ENCODE measurements around the gene UGT1A5.

Gene UGT1A5

DNA sequence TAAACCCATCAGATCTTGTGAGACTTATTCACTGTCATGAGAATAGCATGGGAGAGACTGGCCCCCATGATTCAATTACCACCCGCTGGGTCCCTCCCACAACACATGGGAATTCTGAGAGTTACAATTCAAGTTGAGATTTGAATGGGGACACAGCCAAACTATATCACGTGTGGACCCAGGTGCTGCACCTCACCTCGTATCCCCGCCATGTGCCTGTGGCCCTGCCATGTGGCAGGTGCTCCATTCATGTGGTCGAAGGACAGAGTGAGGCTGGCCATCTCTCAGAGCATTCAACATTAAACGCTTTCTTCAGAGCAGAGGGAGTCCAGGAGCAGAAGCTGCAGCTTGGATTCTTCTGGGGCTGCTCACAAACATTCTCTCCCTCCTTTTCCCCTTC, 97.7 kb downstream of the UGT1A5 start:
- no peak for DNase-seq (ENCODE audit: low spot score)

DNA sequence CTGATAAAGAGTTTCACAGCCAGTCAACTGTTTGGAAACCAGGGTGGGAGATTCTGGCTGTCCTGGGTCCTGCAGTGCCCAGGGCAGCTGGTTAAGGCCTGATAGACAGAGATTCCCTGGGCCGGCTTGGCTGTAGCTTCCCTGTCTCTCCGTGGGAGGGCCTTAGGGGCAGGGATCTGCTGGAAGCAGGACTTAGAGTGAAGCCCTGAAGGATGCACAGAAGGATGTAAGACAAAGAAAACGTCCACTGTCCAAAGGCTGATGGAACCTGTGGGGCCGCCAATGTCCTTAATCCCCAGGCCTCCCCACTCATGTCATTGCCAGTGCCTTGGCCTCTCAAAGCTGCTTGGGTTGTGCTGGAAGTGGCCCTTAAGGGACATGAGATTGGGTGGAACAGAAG, 98.4 kb downstream of the UGT1A5 start:
- no peak for DNase-seq (ENCODE audit: low spot score)

DNA sequence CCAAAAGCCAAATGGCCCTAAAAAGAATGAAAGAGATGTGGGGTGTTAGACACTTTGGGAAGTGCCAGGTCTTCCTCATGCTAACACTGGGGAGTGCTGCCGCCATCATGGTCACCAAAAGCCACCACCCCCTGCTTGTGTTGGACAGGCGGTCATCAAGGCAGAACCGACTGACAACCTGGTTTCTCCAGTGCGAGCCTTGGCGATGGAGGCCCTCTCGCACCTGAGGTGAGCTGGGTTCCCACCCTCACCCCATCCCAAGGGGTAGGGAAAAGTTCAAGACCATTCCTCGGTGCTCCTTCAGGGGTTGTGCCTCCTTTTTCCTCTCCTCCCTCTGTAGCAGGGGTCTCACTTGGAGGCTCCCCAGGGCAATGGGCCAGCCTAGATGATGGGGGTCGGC, 99.0 kb downstream of the UGT1A5 start:
- DNase-seq (ENCODE audit: low spot score) = no peak

DNA sequence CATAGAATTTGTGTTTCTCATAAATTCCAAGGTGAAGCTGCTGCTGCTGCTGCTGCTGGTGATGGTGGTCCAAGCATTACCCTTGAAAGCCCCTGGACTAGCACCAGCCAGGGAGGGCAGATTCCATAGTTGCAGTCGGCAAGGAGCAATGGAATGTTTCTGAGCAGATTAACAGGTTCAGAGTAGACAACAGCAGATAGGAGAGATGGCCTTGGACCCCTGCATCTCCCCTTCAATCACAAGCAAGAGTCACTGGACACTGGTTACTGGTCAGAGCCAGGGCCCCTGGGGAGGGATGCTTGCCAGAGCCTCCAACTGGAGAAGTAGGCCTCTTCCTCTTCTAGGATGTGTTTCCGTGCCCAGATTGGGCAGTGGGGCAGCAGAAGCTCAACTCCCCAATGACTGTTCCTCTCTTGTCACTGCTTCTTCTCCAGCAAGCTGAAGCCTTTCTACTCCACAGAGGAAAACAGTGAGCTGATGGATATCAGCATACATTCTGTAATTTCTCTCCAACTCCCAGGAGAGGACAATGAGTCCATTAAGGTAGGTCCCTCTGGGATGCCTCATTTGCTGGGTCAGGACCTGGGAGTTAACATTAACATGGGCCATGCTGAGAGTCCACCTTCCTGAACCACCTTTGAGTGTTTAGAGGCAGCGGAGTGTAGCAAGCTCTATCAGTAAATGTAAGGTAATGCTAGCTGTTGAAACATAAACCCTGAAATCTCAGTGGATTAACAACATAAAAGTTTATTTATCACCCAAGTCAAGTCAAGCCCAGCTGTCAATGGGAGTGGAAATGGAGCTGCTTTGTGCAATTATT, 100.7 kb downstream of the UGT1A5 start:
- no peak for DNase-seq (ENCODE audit: low spot score)

DNA sequence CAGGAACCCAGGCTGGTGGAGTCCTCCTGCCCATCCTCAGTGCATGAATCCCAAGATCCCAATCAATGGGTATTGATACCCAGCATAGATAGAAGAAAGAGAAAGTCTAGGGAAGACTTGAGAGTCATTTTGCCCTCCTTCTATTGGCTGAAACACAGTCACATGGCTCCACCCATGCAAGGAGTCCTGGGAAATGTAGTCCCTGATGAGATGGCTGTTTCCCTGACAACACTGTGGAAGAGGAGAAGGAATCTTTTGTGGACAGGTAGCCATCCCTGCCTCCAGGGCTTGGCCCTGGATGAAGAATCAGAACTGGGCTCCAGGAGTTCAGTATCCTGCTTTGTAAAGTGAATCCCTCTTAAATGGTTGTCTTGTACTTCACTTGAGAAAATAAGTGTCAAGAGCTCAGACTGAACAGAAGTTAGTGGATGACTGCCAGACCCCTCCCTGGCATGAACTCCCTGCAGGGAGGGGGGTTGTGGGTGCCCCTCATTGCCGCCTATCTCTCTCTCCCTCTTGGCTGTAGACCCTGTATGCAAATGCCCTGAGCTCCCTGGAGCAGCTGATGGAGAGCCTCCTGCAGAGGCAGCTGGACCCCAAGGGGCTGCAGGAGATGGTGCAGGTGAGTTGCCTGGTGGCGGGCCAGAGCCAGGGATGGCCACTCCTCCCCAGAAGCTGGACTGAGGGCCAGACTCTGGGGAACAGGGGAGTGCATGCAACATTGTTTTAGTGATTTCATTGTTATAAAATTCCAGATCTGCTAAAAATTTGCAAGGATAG, 101.5 kb downstream of the UGT1A5 start:
- DNase-seq (ENCODE audit: low spot score) = no peak

DNA sequence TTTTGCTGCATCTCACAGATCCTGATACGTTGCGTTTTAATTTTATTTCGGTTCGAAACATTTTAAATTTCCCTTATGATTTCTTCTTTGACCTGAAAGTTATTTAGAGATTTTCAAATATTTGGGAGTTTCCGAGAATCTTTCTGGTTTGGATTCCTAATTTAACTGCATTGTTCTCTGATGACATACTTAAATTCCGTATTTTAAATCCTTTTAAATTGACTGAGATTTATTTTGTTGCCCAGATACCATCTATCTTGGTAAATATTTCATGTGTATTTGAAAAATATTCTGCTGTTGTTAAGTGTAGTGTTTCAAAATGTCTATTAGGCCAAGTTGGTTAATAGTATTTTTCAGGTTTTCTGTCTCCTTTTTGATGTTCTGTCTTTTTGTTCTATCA, 103.2 kb downstream of the UGT1A5 start:
- no peak for DNase-seq (ENCODE audit: low spot score)

DNA sequence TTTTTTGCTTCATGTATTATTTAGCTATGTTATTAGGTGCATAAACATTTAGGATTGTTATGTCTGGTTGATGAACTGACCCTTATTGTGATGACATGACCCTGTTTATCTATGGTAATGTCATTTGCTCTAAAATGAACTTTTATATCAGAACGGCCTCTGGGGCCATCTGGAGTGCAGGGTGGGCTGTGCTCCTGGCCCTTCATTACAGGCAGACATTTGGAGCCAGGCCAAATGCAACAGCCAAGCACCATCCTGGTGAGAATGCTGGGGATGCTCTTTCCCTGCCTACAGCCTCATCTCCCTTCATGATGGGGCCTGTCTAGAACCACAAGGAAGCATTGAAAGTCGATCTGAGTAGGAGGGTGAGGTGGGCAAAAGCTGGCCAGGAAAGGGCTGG, 103.6 kb downstream of the UGT1A5 start:
- no peak for DNase-seq (ENCODE audit: low spot score)

DNA sequence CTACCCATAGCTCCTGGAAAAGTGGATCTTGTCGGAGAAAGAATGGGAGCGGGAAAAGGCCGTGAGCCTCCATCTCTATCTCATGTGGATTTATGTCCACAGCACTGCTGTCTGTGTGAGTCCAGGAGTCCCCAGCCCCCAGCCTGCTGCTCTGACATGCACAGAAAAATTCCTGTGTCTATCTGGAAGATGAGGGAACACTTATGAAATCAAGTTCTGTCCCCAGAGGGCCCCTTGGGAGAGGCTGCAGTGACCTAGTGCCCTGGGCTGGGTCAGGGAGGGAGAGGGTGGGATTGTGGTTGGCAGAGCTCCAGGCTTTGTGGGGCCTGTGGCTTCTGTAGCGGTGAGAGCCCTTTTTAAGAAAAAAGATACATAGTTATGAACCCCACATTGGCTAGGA, 104.1 kb downstream of the UGT1A5 start:
- peak; percentile 20 for DNase-seq (ENCODE audit: low spot score)

DNA sequence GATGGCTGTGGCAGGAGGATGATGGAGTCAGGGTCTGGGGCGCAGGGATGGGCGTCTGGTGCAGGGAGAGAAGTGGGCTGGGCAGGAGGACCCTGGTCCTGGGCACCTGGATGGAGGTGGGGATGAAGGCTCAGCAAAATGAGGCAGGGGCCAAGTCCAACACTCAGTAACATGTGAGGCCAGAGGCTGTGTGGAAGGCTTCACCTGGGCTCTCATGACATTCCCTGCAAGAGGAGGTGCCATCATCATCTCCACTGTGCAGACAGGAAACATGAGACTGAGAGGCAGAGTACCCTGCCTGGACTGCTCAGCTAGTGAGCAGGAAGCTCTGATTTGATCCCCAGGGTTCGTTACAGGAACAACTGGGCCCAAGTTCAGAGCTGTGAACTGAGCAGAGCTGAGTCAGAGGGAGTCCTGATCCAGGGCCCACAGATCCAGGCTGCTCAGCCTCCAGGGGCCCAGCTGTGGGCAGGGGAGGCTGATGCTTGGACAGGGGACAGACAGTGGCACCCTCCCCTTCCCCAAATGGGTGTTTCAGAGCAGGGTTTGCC, 104.7 kb downstream of the UGT1A5 start:
- no peak for DNase-seq (ENCODE audit: low spot score)

DNA sequence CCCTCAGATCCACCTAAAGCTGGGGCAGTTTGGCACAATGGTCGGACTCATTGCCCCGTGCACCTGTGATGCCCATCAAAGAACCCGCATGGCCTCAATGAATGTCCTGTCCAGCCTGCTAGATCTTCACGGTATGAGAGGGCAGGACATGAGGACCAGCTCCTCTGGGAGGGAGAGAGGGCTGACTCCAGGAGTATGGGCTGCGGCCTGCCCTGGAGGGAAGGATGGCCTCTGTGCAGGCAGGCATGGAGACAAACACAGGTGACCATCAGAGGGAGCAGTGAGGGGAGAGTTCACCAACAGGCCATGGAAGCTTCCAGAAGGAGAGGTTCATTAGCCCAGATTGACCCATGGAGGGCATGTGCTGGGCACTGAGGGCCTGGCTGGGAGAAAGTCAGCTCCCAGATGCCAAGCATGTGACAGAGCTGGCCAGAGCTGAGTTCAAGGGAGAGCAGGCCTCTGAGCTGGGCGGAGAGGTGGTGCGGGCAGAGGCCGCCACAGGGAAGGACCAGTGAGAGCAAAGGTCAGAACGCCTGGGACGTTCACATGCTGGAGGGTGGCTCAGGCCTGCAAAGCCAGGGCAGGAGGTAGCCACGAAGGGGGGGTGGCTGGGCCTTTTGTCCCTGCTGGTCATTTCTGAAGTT, 105.4 kb downstream of the UGT1A5 start:
- peak; percentile 29 for DNase-seq (ENCODE audit: low spot score)

DNA sequence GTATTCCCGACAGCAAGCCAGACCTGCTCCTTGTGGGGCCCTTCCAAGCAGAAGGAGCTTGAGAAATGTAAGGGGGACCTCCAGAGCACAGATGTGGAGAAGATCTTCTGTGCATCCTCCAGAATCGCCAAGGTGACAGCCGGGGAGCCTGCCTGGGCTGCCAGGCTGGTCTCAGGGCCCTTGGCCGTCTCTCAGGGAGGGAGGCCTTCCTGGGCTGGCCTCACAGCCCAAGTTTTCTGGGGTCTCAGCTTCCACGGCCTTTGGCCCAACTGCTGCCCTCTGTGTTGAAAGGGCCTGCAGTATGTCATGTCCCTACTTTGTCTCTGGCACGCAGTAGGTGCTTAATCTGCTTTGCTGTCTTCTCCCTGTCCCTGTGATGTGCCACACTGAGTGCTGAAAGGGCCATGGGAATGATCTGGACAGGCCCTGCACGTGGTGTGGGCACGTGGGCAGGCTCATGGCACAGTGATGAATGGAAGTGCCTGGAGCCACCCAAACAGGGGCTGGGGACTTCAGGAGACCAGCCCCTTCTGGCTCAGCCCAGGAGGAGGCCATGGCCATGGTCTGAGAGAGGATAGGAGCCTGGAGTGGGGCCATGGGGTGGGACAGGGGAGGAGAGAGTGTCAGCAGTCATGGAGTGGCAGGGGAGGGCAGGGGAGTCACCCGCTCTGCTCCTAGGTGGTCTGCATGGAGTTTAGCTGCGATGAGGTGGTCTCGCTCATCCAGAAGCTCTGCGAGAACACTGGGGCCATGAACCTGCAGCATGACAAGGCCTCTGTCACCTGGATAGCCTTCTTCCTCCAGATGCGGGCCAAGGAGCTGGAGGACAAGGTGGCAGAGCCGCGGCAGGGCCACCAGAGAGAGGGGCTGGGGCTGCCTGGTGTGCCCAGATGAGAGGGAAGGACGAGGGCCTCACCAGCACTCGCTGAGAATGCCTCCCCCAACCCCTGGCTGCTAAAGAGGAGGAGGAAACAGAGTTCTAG, 106.2 kb downstream of the UGT1A5 start:
- DNase-seq (ENCODE audit: low spot score) = no peak

DNA sequence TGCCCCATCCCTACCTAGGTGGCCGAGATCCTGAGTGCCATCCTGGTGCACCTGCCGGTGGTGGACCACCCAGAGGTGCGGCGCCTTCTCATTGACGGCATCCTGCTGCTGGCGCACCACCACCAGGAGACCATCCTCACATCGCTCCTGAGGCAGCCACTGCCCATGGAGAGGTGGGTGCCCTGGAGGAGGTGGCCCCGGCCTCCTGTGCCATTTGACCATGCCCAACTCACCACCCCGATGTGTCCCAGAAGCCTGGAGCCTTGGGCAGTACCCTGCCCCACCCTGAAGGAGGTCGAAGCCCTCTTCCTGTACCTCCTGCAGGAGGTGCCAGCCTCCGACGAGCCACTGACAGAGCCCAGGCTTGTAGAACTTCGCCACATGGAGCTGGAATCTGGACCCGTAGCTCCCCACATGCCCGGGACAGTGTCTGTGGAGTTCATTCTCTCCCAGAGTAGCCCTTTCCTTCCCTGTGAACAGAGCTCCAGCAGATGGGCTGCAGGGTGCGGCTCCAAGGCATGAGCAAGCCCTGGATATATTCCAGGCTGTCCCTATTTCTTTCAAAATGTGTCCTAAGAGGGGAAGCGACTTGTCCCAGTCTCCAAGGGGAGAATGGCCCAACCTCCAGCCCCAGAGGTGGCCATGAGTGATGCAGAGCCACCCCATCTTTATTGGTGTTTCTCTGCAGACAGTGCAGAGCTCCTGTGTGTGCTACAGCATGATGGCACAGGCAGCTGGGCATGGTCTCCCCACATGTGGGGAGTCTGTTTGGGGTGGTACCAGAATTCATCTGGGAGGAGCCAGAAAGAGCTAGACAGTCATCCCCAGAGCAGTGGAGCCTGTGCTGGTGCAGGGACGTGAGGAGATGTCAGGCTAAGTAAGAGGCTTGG, 107.4 kb downstream of the UGT1A5 start:
- DNase-seq (ENCODE audit: low spot score) = no peak

DNA sequence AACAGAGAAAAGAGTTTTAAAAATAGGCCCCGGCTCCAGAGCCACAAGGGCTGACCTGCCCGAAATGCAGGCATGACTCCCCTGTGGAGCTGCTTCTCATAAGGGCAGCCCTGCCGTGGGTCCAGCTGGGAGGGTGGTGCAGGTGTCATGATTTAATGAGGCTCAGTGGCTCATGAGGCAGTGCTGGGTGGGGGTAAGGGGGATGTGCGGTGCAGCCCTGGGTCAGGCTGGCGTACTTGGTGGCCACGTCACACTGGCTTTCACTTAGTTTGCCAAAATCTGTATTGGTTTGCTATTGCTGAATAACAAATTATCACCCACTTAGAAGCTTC, 108.0 kb downstream of the UGT1A5 start:
- DNase-seq (ENCODE audit: low spot score) = no peak

DNA sequence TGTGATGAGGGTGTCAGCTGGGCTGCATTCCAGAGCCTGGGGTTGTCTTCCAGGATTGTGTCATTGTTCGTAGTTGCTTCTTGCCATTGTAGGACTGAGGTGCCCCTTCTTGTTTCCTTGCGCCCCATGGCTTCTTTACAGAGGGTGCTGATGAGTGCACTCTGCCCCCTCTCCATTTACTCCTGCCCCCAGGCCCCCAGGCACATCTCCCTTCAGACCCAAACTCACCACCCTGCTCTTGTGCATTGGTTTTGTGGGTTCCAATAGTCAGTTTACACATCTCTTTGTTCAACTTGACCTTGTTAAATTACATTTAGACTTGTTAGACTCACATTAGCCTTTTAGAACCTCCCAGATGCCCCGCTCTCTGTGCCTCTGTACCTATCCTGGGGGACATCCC, 108.5 kb downstream of the UGT1A5 start:
- no peak for DNase-seq (ENCODE audit: low spot score)

DNA sequence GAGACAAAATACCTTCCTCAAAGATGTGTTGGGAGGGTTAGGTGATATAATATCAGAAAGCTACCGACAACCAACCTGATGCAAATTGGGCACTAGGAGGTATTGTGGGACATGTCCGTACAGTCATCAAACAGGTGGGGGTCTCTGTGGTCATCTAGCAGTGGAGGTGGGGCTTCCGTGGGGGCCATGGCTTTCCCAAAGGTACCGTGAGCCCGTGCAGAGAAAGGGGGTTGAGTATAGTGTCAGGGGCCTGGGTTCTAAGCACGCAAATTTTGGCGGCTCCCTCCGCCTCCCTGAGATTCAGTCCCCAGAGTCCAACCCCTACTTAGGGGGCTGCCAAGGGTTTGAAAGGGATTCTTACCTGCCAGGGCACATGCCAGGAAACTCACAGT, 109.0 kb downstream of the UGT1A5 start:
- no peak for DNase-seq (ENCODE audit: low spot score)

DNA sequence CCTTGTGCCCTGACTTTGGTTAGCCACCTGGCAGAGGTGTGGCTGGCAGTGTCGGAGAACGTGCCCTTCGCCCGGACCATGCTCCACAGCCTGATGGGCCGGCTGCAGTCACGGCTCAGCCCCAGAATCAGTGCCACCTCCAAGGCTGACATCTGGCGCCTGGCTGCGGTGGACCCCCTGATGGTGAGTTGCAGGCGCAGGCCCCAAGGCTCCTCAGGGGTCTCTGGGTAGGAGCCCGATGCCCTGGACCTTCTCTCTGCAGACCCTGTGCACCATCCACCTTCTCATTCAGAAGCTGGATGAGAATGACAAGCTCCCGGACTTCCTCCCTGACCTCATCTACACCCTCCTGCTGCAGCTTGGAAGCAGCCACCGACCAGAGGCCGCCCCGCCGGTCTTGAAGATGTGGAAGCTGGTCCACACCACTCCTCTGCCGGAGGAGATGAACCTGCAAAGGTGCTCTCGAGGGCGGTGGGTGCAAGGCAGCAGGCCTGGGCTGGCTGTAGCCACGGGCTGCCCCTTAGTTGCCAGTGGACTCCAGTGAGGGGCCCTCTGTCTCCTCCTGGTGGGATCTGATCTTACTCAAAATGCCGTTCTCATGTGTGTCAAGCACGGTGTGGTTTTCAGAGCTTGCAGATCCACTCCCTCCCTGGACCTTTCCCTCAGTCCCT, 109.5 kb downstream of the UGT1A5 start:
- no peak for DNase-seq (ENCODE audit: low spot score)
